ENCODE data around the gene MKLN1. TPM values are rescaled to one million over a fixed set of nuclear protein-coding genes. Genes with fewer than 3 reads are reported as not detected.
"Not testable (repeated sequence)": the region's sequence is repeated elsewhere in the genome, so short reads cannot be mapped to it uniquely, and the experiment has no call there.

MKLN1 gene
- total RNA-seq, 2 experiments from 2014 or later: 32.4 to 36.7 TPM

- Mint-ChIP-seq H3K4me1 (peaks cover 12% of the 10 kb centered on the region), H3K4me3 (no peak overlapping the region), H3K9me3 (no peaks in the 10 kb centered on the region)
Observed at GRCh38 chr7:131431289-131431688, 103.6 kb downstream of the MKLN1 start.

GRCh38 chr7:131431756-131432155, 104.1 kb downstream of the MKLN1 start:
- DNase-seq: no peak
- Mint-ChIP-seq H3K4me1 (peaks cover 12% of the 10 kb centered on the region), H3K36me3 (peaks cover 20% of the 10 kb centered on the region), H3K9me3 (no peaks in the 10 kb centered on the region), H3K27me3 (no peaks in the 10 kb centered on the region), H3K27ac (no peak overlapping the region), H3K4me3 (no peak overlapping the region)

More at GRCh38 chr7:131431289-131431688, 103.6 kb downstream of the MKLN1 start:
- Mint-ChIP-seq H3K36me3 (peaks cover 22% of the 10 kb centered on the region), H3K27ac (no peak overlapping the region), H3K27me3 (no peaks in the 10 kb centered on the region)
- DNase-seq: no peak

DNA sequence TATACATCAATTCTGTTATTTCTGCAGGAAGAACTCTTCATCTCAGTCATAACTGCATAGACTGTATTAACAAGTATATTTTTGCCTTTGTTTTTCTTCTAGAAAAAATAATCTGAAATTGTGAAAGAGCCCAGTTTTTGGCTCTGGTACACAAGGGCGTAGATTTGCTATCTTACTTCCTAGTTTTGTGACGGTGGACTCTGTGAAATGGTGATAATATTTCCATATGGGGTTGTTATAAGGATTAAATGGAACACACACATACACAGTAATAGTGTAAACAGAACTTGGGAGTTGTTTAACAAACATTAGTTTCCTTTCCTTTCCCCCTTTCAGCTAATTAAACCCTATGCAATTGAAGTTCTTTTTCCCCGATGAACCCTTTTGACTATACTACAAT, 108.7 kb downstream of the MKLN1 start:
- DNase-seq: no peak
- Mint-ChIP-seq H3K9me3 (no peaks in the 10 kb centered on the region), H3K27ac (no peak overlapping the region), H3K4me1 (peaks cover 12% of the 10 kb centered on the region), H3K4me3 (no peak overlapping the region), H3K36me3 (peaks cover 41% of the 10 kb centered on the region), H3K27me3 (no peaks in the 10 kb centered on the region)

- H3K27me3 Mint-ChIP-seq: no peaks in the 10 kb centered on the region
- no peaks in the 10 kb centered on the region for H3K9me3 Mint-ChIP-seq
- no peak overlapping the region for H3K27ac Mint-ChIP-seq
- peaks cover 10% of the 10 kb centered on the region for H3K4me1 Mint-ChIP-seq
- peaks cover 42% of the 10 kb centered on the region for H3K36me3 Mint-ChIP-seq
- H3K4me3 Mint-ChIP-seq: no peak overlapping the region
- DNase-seq: no peak
Observed at GRCh38 chr7:131438969-131439368, 111.3 kb downstream of the MKLN1 start.

DNA sequence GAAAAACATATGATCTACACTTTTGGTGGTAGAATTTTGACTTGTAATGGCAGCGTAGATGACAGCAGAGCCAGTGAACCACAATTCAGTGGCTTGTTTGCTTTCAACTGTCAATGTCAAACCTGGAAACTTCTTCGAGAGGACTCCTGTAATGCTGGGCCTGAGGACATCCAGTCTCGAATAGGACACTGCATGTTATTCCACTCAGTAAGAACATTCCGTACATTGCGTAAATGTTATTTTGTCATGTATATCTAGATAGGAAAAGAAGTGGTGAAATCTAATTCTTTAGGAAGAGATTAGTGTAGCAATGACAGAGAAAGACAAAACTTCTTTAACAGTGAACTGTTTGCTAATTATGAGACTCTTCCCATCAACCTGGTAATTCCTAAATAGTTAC, 115.8 kb downstream of the MKLN1 start:
- Mint-ChIP-seq H3K9me3 (no peaks in the 10 kb centered on the region), H3K27ac (no peak overlapping the region), H3K4me1 (peaks cover 1% of the 10 kb centered on the region), H3K27me3 (no peaks in the 10 kb centered on the region), H3K4me3 (no peak overlapping the region), H3K36me3 (peaks cover 42% of the 10 kb centered on the region)
- DNase-seq: no peak

GRCh38 chr7:131444683-131445082, 117.0 kb downstream of the MKLN1 start:
- DNase-seq: no peak
- Mint-ChIP-seq H3K4me1 (peaks cover 1% of the 10 kb centered on the region), H3K27ac (no peak overlapping the region), H3K36me3 (peaks cover 42% of the 10 kb centered on the region), H3K27me3 (no peaks in the 10 kb centered on the region), H3K4me3 (no peak overlapping the region), H3K9me3 (no peaks in the 10 kb centered on the region)

- Mint-ChIP-seq H3K9me3 (no peaks in the 10 kb centered on the region), H3K4me1 (peaks cover 1% of the 10 kb centered on the region), H3K27ac (no peak overlapping the region), H3K36me3 (peaks cover 25% of the 10 kb centered on the region), H3K4me3 (no peak overlapping the region), H3K27me3 (no peaks in the 10 kb centered on the region)
- DNase-seq: no peak
Observed at GRCh38 chr7:131449373-131449902, 121.8 kb downstream of the MKLN1 start.

- peaks cover 16% of the 10 kb centered on the region for H3K36me3 Mint-ChIP-seq
- H3K4me1 Mint-ChIP-seq: no peaks in the 10 kb centered on the region
- H3K27me3 Mint-ChIP-seq: no peaks in the 10 kb centered on the region
- no peak overlapping the region for H3K27ac Mint-ChIP-seq
- H3K9me3 Mint-ChIP-seq: no peaks in the 10 kb centered on the region
- DNase-seq: no peak
- H3K4me3 Mint-ChIP-seq: no peak overlapping the region
Observed at GRCh38 chr7:131454498-131454897, 126.8 kb downstream of the MKLN1 start.

DNA sequence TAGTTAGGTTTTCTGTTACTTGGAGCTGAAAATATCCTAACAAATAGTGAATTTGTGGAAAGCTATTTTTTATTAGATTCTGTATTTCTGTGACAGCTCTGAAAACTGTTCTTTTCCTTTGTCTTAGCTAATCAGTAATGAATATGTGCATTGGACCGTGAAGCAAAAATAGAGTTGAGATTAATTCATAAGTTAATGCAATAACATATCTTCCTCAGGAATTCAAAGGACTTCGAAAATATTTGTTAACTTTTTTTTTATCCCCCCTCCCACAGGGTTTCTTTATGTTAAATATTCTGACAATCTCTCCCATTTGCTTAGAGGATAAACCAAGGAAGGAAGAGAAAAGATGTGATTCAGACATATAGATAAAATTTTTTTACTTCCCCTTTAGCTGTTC, 127.3 kb downstream of the MKLN1 start:
- H3K27me3 Mint-ChIP-seq: no peaks in the 10 kb centered on the region
- no peak overlapping the region for H3K27ac Mint-ChIP-seq
- no peaks in the 10 kb centered on the region for H3K9me3 Mint-ChIP-seq
- no peak overlapping the region for H3K4me3 Mint-ChIP-seq
- no peak for DNase-seq
- H3K4me1 Mint-ChIP-seq: peaks cover 2% of the 10 kb centered on the region
- peaks cover 13% of the 10 kb centered on the region for H3K36me3 Mint-ChIP-seq

DNA sequence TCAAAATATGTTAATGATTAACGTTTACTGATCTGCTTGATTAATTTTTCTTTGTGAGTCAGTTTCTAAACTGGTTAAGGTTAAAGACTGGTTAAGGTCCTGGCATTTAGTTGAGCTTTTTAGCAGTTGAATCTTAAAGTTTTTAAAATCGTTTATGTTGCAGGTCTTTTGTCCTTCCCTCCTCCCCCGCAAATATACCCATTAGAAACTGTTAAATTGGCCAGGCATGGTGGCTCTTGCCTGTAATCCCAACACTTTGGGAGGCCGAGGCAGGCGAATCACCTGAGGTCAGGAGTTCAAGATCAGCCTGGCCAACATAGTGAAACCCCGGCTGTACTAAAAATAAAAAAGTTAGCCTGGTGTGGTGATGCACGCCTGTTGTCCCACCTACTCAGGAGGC, 127.9 kb downstream of the MKLN1 start:
- Mint-ChIP-seq H3K36me3 (peaks cover 10% of the 10 kb centered on the region), H3K27me3 (no peaks in the 10 kb centered on the region), H3K4me3 (no peak overlapping the region), H3K27ac (no peak overlapping the region), H3K9me3 (no peaks in the 10 kb centered on the region), H3K4me1 (peaks cover 2% of the 10 kb centered on the region)
- no peak for DNase-seq

DNA sequence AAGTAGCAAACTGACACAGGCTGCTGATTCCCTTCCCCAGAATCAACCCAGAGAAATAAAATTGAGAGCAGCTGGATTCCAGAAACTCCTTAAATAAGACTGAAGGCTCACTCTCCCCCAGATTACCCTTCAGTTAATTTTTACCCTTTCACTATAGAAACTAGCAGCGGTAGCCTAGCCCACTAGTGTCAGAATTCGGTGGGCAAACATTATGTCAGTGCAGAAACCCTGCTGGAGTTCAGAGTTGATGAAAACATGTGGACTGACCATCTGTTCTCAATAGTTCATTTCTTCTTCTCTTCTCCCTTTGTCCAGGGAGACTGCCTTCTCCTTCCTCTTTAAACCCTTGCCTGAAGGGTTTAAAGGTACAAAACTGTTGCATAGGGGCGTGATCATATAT, 128.7 kb downstream of the MKLN1 start:
- Mint-ChIP-seq H3K4me1 (peaks cover 2% of the 10 kb centered on the region), H3K27me3 (no peaks in the 10 kb centered on the region), H3K27ac (no peak overlapping the region), H3K9me3 (no peaks in the 10 kb centered on the region), H3K4me3 (no peak overlapping the region), H3K36me3 (peaks cover 8% of the 10 kb centered on the region)
- DNase-seq: no peak

DNA sequence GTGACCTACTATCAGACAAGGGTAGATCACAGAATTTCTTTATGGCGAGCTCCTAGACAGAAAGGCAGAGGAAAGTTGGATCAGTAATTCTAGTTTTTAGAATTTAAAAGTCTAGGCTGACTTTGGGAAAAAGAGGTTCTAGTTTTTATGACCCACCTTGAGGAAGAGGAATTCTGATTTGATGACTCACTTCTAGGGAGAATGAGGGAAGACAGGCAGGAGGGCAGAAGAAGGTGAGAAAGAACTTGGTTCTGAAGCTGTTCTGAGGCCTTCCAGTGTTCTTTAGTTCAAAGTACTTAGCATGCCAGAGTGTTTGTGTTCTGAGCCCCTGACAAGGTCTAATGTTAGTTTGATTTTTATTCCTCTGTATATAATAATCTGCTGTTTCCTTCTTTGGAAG, 131.6 kb downstream of the MKLN1 start:
- H3K36me3 Mint-ChIP-seq: peaks cover 13% of the 10 kb centered on the region

DNA sequence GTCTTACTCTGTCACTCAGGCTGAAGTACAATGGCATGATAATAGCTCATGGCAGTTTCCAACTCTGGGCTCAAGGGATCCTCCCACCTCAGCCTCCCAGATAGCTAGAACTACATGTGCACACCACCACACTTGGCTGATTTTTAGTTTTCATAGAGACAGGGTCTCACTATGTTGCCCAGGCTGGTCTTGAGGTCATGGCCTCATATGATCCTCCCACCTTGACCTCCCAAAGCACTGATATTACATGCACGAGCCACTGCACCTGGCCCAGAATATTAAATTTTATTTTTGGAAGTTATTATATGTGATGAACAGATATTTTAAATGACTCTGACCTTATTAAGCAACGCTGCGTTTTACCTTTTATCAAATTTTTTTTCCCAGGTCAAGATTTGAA, 134.4 kb downstream of the MKLN1 start:
- Mint-ChIP-seq H3K36me3 (peaks cover 8% of the 10 kb centered on the region), H3K4me3 (no peak overlapping the region), H3K4me1 (peaks cover 2% of the 10 kb centered on the region), H3K27me3 (no peaks in the 10 kb centered on the region), H3K9me3 (no peaks in the 10 kb centered on the region), H3K27ac (no peak overlapping the region)
- DNase-seq: no peak

More for the DNA sequence above, 131.6 kb downstream of the MKLN1 start:
- H3K4me3 Mint-ChIP-seq: no peak overlapping the region
- H3K27me3 Mint-ChIP-seq: no peaks in the 10 kb centered on the region
- DNase-seq: no peak
- H3K27ac Mint-ChIP-seq: no peak overlapping the region
- no peaks in the 10 kb centered on the region for H3K9me3 Mint-ChIP-seq
- peaks cover 2% of the 10 kb centered on the region for H3K4me1 Mint-ChIP-seq

DNA sequence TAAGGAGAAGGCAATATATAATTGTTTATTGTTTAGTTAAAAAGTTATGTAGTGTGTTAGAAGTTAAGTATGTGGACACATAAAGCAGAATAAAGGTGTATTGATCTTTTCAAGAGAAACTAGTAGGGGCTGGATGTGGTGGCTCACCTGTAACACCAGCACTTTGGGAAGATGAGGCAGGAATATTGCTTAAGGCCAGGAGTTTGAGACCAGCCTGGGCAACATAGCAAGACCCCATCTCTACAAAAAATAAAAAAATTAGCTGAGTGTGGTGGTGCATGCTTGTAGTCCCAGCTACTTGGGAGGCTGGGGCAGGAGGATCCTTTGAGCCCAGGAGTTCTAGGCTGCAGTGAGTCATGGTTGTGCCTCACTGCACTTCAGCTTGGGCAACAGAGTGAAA, 135.0 kb downstream of the MKLN1 start:
- not testable (repeated sequence) for H3K4me3 Mint-ChIP-seq, DNase-seq, H3K27ac Mint-ChIP-seq, H3K27me3 Mint-ChIP-seq, H3K9me3 Mint-ChIP-seq, H3K36me3 Mint-ChIP-seq, H3K4me1 Mint-ChIP-seq

DNA sequence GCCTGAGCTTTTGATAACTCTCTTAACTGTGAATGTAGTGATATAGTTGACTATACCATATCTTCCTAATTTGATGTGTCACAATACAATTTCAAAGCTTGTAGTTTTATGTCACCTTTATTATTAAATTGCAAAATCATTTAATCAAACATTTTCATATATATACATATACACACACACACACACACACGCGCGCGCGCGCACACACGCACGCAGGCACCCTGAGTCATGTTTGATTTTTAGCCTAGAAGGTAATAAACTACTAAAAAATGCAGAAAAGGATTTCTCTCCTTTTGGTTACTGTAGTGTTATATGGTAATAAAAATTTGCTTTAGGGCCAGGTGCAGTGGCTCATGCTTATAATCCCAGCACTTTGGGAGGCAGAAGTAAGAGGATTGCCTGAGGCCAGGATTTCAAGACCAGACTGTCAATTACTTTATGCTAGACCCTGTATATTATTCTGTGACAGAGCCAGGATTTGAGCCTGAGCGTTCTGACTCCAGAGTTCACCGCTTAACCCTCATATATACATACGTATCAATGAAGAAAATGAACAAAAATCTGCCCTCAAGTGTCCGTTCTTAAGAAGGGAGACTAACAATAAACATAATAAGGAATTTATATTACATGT, 139.2 kb downstream of the MKLN1 start:
- no peaks in the 10 kb centered on the region for H3K27me3 Mint-ChIP-seq
- no peaks in the 10 kb centered on the region for H3K9me3 Mint-ChIP-seq
- DNase-seq: no peak
- no peak overlapping the region for H3K4me3 Mint-ChIP-seq
- peaks cover 24% of the 10 kb centered on the region for H3K36me3 Mint-ChIP-seq
- no peak overlapping the region for H3K27ac Mint-ChIP-seq
- H3K4me1 Mint-ChIP-seq: no peaks in the 10 kb centered on the region

GRCh38 chr7:131467788-131468187, 140.1 kb downstream of the MKLN1 start:
- Mint-ChIP-seq H3K4me1 (no peaks in the 10 kb centered on the region), H3K4me3 (no peak overlapping the region), H3K36me3 (peaks cover 27% of the 10 kb centered on the region), H3K9me3 (no peaks in the 10 kb centered on the region), H3K27me3 (no peaks in the 10 kb centered on the region), H3K27ac (no peak overlapping the region)
- DNase-seq: no peak
